HL-60 (cell line): ENCODE data around the gene FN1.

Experiments
- CTCF ChIP-seq: IDR thresholded peaks from one replicate; pipeline ENCODE4 v1.5.1; 2011; ENCODE audit warnings: low read length, control low read depth, inconsistent platforms; ENCODE audit not compliant: insufficient read depth
- POLR2AphosphoS5 ChIP-seq: IDR thresholded peaks from 2 replicates; pipeline ENCODE4 v1.6.1; 2012; ENCODE audit warnings: low read depth

- TF ChIP-seq CTCF (no peak), POLR2AphosphoS5 (no peak)
Measured at GRCh38 chr2:215356948-215357461, 78.9 kb downstream of the FN1 start.
